Right hindlimb (tissue), 1 donor: ENCODE measurements around the gene SPOCK3.
"Not testable (repeated sequence)": the region's sequence is repeated elsewhere in the genome, so short reads cannot be mapped to it uniquely, and the experiment has no call there.

Source experiments
- DNase-seq: peaks from one replicate; pipeline ENCODE4 v3.0.0-alpha.2; 2018

Gene SPOCK3

GRCh38 chr4:166802346-166802745, 431.9 kb downstream of the SPOCK3 start:
- DNase-seq = no peak

- DNase-seq = no peak
Measured at GRCh38 chr4:166798126-166798525, 436.2 kb downstream of the SPOCK3 start.

GRCh38 chr4:166777760-166778159, 456.5 kb downstream of the SPOCK3 start:
- DNase-seq = no peak

- no peak for DNase-seq
Measured at GRCh38 chr4:166763018-166763417, 471.3 kb downstream of the SPOCK3 start.

GRCh38 chr4:166741742-166742141, 492.6 kb downstream of the SPOCK3 start:
- no peak for DNase-seq

GRCh38 chr4:166739215-166739614, 495.1 kb downstream of the SPOCK3 start:
- not testable (repeated sequence) for DNase-seq

GRCh38 chr4:166737430-166737829, 496.9 kb downstream of the SPOCK3 start:
- DNase-seq = no peak

GRCh38 chr4:166735553-166735952, 498.7 kb downstream of the SPOCK3 start:
- no peak for DNase-seq

GRCh38 chr4:166734797-166735196, 499.5 kb downstream of the SPOCK3 start:
- DNase-seq = no peak

- DNase-seq = no peak
Measured at GRCh38 chr4:166733686-166734085, 500.6 kb downstream of the SPOCK3 start.

GRCh38 chr4:166726832-166727231, 507.5 kb downstream of the SPOCK3 start:
- no peak for DNase-seq

GRCh38 chr4:166724369-166724768, 509.9 kb downstream of the SPOCK3 start:
- no peak for DNase-seq

- DNase-seq = no peak
Measured at GRCh38 chr4:166723532-166724140, 510.7 kb downstream of the SPOCK3 start.

- not testable (repeated sequence) for DNase-seq
Measured at GRCh38 chr4:166715748-166716713, 518.3 kb downstream of the SPOCK3 start.

GRCh38 chr4:166700592-166700991, 533.7 kb downstream of the SPOCK3 start:
- DNase-seq = no peak

- no peak for DNase-seq
Measured at GRCh38 chr4:166688835-166689234, 545.5 kb downstream of the SPOCK3 start.

- no peak for DNase-seq
Measured at GRCh38 chr4:166687828-166688227, 546.5 kb downstream of the SPOCK3 start.
